Epithelial cell of esophagus (primary cell): Measurements from ENCODE around the gene STK10.

Experiments
- DNase-seq: peaks from one replicate; pipeline ENCODE4 v3.0.0; 2010; ENCODE audit warnings: low read depth
- H3K4me3 ChIP-seq: 2 replicates; pipeline ENCODE4 v1.5.1; 2011; ENCODE audit warnings: mild to moderate bottlenecking, low read length, control low read depth
- TF ChIP-seq, protein P1 (sequence below): IDR thresholded peaks from 2 replicates; pipeline ENCODE4 v1.5.1; 2011; ENCODE audit warnings: low read depth, mild to moderate bottlenecking, low read length, control low read depth, inconsistent platforms; ENCODE audit not compliant: insufficient read depth; ENCODE audit errors: missing control alignments

Gene STK10

DNA sequence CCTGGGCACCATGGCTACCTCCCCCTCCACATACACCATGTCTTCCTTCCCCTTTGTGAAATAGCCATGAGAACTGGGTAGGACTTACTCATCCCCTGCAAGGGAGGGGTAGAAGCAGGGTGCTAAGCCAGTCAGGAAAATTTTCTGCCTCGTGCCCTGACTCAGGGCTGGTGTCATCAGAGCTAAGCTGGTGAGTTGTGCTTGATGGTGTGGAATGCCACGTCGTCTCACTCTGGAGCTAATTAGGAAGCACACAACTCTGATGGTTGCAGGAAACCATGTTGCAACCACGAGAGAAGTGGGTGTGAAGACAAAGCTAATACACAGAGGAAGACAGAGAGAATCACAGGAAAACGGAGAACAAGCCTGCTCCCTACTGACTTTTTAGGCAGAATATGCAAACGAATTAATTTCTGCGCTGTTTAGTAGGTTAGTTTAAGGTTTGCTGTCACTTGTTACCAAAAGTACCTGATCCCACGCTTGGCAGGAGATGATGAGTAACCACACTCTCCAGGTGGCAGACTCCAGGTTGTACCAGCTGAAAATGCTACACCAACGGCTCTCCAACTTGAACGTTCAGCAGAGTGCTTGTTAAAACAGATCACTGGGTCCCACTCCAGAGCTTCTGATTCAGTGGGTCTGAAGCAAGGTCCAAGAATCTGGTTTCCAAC is 54.5 kb downstream of the STK10 start:
- peak; percentile 99 for DNase-seq
- H3K4me3 ChIP-seq: no peak overlapping the region
- TF ChIP-seq, protein P1, sequence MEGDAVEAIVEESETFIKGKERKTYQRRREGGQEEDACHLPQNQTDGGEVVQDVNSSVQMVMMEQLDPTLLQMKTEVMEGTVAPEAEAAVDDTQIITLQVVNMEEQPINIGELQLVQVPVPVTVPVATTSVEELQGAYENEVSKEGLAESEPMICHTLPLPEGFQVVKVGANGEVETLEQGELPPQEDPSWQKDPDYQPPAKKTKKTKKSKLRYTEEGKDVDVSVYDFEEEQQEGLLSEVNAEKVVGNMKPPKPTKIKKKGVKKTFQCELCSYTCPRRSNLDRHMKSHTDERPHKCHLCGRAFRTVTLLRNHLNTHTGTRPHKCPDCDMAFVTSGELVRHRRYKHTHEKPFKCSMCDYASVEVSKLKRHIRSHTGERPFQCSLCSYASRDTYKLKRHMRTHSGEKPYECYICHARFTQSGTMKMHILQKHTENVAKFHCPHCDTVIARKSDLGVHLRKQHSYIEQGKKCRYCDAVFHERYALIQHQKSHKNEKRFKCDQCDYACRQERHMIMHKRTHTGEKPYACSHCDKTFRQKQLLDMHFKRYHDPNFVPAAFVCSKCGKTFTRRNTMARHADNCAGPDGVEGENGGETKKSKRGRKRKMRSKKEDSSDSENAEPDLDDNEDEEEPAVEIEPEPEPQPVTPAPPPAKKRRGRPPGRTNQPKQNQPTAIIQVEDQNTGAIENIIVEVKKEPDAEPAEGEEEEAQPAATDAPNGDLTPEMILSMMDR: no peak

DNA sequence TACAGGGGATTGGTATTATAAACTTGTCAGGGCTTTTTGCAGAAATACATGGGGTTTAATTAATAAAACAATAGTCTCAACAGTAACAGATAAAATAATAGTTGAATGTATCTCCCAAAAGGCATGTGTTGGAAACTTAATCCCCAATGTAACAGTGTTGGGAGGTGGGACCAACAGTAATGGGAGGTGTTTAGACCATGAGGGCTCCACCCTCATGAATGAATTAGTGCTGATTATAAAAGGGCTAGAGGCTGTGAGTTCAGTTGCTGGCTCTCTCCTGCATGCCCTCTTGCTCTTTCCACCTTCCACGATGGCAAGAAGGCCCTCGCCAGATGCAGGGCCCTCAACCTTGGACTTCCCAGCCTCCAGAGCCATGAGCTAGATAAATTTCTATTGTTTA is 56.3 kb downstream of the STK10 start:
- TF ChIP-seq, protein P1: no peak
- no peak overlapping the region for H3K4me3 ChIP-seq
- DNase-seq: no peak

DNA sequence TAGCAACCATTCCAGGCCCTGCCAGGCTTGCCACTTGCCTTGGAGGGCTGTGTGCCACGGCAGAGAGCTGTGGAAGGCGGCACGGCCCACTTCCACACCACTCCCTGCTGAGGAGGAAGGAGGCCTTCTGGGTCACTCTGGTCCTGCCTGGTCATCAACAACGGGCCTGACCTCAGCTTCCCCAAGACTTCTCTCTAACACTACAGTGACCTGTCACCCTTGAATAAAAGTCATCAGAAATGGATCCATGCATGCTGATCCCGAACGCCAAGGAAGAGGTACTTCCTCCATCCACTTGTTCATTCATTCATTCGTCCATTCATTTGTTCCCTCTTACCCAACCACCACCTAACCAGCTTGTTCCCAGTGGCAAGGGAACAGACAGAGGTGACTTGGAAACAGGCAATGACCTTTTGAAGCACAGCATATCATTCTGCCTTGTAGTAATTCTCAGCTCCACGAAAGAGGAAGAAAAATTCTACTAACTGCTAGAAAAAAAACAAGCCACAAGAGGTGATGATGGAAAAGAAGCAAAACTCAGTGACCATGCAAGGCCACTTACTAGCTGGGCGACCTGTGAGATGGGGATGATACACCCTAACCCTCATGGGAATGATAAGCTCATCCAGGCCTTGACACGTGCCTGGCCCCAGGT is 58.6 kb downstream of the STK10 start:
- TF ChIP-seq, protein P1: no peak
- no peak for DNase-seq
- H3K4me3 ChIP-seq: no peak overlapping the region

DNA sequence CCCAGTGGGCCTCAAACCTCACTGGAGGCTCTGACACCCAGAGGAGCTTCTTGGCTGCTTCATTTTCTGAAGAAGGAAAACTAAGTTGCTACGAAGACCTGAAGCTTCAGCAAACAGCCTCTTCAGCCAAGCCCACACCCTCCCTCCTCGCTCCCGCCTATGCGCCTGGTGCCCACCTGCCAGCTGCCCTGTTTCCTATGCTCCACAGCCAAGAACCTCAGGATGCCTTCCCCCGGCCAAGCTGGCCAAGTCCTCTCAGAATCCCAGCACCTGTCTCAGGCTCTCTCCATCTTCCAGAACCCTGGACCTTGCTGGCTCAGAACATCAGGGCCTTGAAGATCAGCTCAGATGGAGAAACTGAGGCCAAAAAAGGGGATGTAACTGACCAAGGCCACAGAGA is 60.4 kb downstream of the STK10 start:
- TF ChIP-seq, protein P1: no peak
- no peak for DNase-seq
- no peak overlapping the region for H3K4me3 ChIP-seq

DNA sequence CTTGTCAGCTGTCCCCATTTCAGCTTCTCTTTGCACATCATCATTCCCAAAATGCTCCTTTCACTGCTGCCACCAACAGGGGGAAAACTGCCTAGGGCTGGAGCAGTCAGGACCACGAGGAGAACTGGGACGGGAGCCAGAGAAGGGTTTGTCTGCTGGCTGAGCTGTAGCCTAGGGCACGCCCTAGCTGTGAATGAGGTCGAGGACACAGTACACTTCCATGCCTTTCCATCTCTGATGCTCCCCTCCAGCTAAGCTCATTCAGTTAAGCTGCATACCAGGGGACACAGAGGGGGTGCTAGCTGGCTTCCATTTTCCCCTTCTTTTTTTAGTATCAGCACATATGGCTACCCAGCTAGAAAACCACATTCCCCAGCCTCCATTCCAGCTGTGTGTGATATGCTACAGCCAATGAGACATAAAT is 64.7 kb downstream of the STK10 start:
- H3K4me3 ChIP-seq: no peak overlapping the region

DNA sequence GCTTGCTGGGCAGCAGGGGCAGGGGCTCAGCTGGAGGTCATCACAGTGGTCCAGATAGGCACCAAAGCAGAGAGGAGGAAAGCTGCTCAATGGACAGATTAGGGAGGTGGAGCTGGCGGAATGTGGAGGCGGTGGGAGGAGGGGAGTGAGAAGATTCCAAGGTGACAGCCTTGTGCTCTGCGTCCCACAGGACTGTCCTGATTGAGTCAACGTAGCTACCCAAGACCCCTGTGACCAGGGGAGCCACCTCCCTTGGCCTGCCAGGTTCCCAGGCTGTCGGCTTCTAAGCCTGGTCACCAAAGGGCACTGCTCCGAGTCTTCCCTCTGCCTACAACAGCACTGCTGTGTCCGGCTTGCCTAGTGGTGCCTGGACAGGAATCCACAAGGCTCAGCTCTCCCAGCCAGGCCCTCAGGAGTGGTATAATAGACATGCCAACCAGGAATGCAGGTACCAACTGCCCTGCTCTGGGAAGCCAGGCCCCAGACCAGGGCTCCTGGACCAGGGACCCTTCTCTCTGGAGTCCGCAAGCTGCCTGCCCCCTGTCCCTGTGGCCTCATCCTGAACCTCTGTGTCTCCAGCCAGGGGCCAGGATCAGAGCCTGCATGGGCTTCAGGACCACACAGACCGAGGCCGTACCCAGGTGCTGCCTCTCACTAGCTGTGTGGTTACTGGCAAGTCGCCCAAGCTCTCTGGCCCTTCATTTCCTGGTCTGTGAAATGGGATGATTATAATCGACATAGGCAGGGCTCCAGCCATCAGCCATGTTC is 67.9 kb downstream of the STK10 start:
- TF ChIP-seq, protein P1: no peak
- H3K4me3 ChIP-seq: no peak overlapping the region
- no peak for DNase-seq

More for the DNA sequence above, 64.7 kb downstream of the STK10 start:
- no peak for DNase-seq
- TF ChIP-seq, protein P1: no peak
